ENCODE measurements around the gene MEIS1. TPM values are rescaled to one million over a fixed set of nuclear protein-coding genes. Genes with fewer than 3 reads are reported as not detected.

Gene MEIS1
- total and polyA plus RNA-seq, 2 of the 8 experiments (the other 6 are each of a cell fraction or from before 2014, with no cell fraction given): 0.17 to 1.2 TPM

DNA sequence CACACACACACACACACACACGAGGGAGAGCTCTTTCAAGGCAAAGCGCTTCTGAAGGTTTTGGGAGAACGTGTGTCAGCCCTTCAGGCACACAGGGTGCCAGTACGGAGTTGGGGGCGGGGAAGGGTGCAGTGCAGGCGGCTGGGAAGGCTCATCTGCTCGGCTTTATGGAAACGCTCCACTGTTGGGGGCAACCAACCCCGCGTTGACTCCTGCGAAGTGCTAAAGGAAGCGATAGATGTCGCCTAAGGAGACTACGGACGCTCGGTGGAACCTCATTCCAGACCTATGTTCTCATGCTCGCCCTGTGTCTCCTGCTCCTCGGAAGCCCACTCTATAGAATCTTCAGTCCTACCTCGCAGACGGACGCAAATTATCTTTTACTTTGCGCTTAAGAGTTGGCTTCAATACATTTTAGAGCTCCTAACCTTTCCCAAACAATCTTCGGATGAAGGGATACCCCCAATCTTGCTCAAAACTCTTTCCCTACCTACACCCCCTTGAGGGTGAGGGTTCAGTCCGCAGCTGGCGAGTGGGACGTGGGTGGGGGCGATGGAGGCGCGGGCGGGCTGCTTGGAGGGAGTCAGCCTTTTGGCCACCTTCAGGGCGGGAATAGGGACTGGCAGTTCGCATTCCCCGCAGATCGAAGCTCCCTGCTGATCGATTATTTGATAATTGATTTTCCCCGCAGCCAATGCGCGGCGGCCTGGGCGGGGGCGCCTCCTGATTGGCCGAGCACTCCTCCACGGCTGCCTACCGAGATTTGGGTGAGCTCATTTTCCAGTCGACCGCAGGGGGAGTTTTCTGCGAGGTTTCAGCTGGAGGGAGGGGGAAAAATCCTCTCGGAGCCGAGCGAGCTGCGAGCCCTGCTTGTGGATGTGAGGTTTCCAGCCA, 1.9 kb upstream of the MEIS1 start:
- Histone ChIP-seq H2AFZ (ENCODE audit: low read length) (peak overlapping the region; percentile 76; the same call in 1 of the 2 replicates), H3K23ac (ENCODE audit: insufficient read length) (no peak overlapping the region), H2BK5ac (ENCODE audit: low read depth, low read length) (no peak overlapping the region), H3K4me3 (ENCODE audit: extremely low read depth in 1 of 4, insufficient read depth in 2 of 4, low read depth in 3 of 4, low read length in 4 of 4) (peak overlapping the region; percentile 42 to 67 (median 48)), H4K8ac (ENCODE audit: extremely low read depth, insufficient read depth, low read length) (no peak overlapping the region), H3K23me2 (ENCODE audit: low read depth, low read length) (peaks cover 16% of the 10 kb centered on the region), H3K36me3 (ENCODE audit: control insufficient read depth in 2 of 4, insufficient read depth in 4 of 4, low read length in 3 of 4) (no peaks in the 10 kb centered on the region), H3K14ac (ENCODE audit: insufficient read length) (no peak overlapping the region), H3K18ac (ENCODE audit: extremely low read depth, low read length) (peak overlapping the region; percentile 38; the same call in 1 of the 2 replicates), H3K4ac (replicated peaks; ENCODE audit: insufficient read length, low read depth, low read length) (no peak overlapping the region), H3K79me2 (ENCODE audit: control insufficient read depth in 1 of 2, insufficient read depth in 2 of 2, low read length in 2 of 2) (no peaks in the 10 kb centered on the region), H3K4me1 (replicated peaks in 1 of 4; ENCODE audit: control insufficient read depth in 3 of 4, insufficient read depth in 4 of 4, low read length in 3 of 4) (peaks cover 2 to 18% (median 7%) of the 10 kb centered on the region in 4 experiments), H3K27me3 (replicated peaks in 1 of 4; ENCODE audit: control insufficient read depth in 3 of 4, extremely low read depth in 1 of 4, insufficient read depth in 3 of 4, low read length in 3 of 4) (peaks cover 52 to 100% (median 84%) of the 10 kb centered on the region in 4 experiments), H4K20me1 (replicated peaks in 1 of 2; ENCODE audit: control insufficient read depth in 1 of 2, insufficient read depth in 2 of 2, low read length in 2 of 2) (peaks cover 0 to 11% of the 10 kb centered on the region in 2 experiments), H4K5ac (ENCODE audit: insufficient read length, low read depth, low read length) (no peak overlapping the region), H2BK20ac (ENCODE audit: low read length) (no peak overlapping the region), H2BK120ac (replicated peaks; ENCODE audit: low read depth, low read length) (no peak overlapping the region), H3K79me1 (ENCODE audit: low read depth, low read length) (no peaks in the 10 kb centered on the region), H3K9ac (replicated peaks in 1 of 4; ENCODE audit: extremely low read depth in 1 of 4, low read depth in 3 of 4, low read length in 3 of 4) (no peak overlapping the region), H2BK15ac (ENCODE audit: low read length) (no peak overlapping the region), H3K27ac (ENCODE audit: low read depth, low read length) (no peak overlapping the region), H4K91ac (replicated peaks; ENCODE audit: insufficient read length, low read length) (no peak overlapping the region), H2BK12ac (ENCODE audit: low read depth, low read length) (no peak overlapping the region), H3K4me2 (ENCODE audit: insufficient read depth in 1 of 2, low read depth in 2 of 2, low read length in 2 of 2) (peak overlapping the region; percentile 75 to 94), H2AK5ac (ENCODE audit: low read depth, low read length) (no peak overlapping the region), H3K9me3 (ENCODE audit: insufficient read depth in 2 of 2, low read depth in 1 of 2, low read length in 1 of 2) (no peaks in the 10 kb centered on the region), H3K56ac (replicated peaks; ENCODE audit: insufficient read length, low read depth, low read length) (no peak overlapping the region)
- no peak for FAIRE-seq
- CTCF ChIA-PET (ENCODE audit: partially characterized antibody): interaction anchor here (1.1 to 10.4 kb wide), 6 partner anchors 12 to 711 kb away, joined by 3 to 161 read pairs (median 5); no protein-coding TSS in a partner anchor
- POLR2A ChIA-PET (ENCODE audit: partially characterized antibody): interaction anchor here (0.7 to 2.3 kb wide), 5 partner anchors 11 to 144 kb away, joined by 3 to 10 read pairs (median 4); no protein-coding TSS in a partner anchor
- peak in 1 of 2 experiments; percentile 88 for DNase-seq (ENCODE audit: low read depth in 1 of 2, low spot score in 2 of 2)
- WGBS, 2 experiments (ENCODE audit: extremely low coverage in 1 of 2, insufficient coverage in 1 of 2, insufficient read length in 1 of 2, insufficient replicate concordance in 2 of 2, low coverage in 1 of 2, low lambda C conversion rate in 2 of 2, missing lambda C conversion rate in 1 of 2): 2% methylated on average over 49 of the region's 51 CpGs; no CpG with 5 or more reads in 1 of the 2 experiments
- TF ChIP-seq BACH1 (IDR thresholded peaks at IDR 0.05; ENCODE audit: low read length): no peak
- peak; percentile 85 for TF ChIP-seq CHD1 (IDR thresholded peaks at IDR 0.05; ENCODE audit: low read depth, low read length)
- TF ChIP-seq CREB1 (IDR thresholded peaks at IDR 0.05): peak; percentile 15; the same call in 1 of the 2 replicates
- 0 out of 4 replicates have a peak, but pooled peaks of 1 of the 2 experiments have one; percentile 30 for TF ChIP-seq SIN3A (conservative IDR thresholded peaks at IDR 0.05 in 1 of 2, IDR thresholded peaks at IDR 0.05 in 1 of 2; ENCODE audit: low read depth in 1 of 2, low read length in 2 of 2)
- TF ChIP-seq ASH2L (IDR thresholded peaks at IDR 0.05; ENCODE audit: low read length): peak; percentile 14
- TF ChIP-seq RXRA (IDR thresholded peaks at IDR 0.05; ENCODE audit: insufficient read depth, low read depth, low read length): no peak
- peak; percentile 79 for TF ChIP-seq SP1 (IDR thresholded peaks at IDR 0.05; ENCODE audit: low read depth, low read length)
- peak; percentile 30; the same call in 1 of the 2 replicates for TF ChIP-seq MAX (IDR thresholded peaks at IDR 0.05)
- no peak for TF ChIP-seq PHF8 (conservative IDR thresholded peaks at IDR 0.05; ENCODE audit: low read depth, low read length)
- 0 out of 4 replicates have a peak, but pooled peaks of 1 of the 2 experiments have one; percentile 31 for TF ChIP-seq HDAC2 (IDR thresholded peaks at IDR 0.05; ENCODE audit: borderline replicate concordance in 1 of 2, low read depth in 2 of 2, low read length in 2 of 2)
- TF ChIP-seq JUND (IDR thresholded peaks at IDR 0.05; ENCODE audit: low read length): peak; percentile 81

Measured in H1 (cell line).